Activated effector memory CD4-positive, alpha-beta T cell treated with anti-CD3 and anti-CD28 coated beads, Interleukin-2, amount 50 U/mL, for 16 hours (primary cell): Measurements from ENCODE around the gene KDM2B.
"Not testable (repeated sequence)": the region's sequence is repeated elsewhere in the genome, so short reads cannot be mapped to it uniquely, and the experiment has no call there.

ENCODE experiments used
- DNase-seq: peaks from one replicate; pipeline ENCODE4 v3.0.0-alpha.2; 2020

KDM2B gene

DNA sequence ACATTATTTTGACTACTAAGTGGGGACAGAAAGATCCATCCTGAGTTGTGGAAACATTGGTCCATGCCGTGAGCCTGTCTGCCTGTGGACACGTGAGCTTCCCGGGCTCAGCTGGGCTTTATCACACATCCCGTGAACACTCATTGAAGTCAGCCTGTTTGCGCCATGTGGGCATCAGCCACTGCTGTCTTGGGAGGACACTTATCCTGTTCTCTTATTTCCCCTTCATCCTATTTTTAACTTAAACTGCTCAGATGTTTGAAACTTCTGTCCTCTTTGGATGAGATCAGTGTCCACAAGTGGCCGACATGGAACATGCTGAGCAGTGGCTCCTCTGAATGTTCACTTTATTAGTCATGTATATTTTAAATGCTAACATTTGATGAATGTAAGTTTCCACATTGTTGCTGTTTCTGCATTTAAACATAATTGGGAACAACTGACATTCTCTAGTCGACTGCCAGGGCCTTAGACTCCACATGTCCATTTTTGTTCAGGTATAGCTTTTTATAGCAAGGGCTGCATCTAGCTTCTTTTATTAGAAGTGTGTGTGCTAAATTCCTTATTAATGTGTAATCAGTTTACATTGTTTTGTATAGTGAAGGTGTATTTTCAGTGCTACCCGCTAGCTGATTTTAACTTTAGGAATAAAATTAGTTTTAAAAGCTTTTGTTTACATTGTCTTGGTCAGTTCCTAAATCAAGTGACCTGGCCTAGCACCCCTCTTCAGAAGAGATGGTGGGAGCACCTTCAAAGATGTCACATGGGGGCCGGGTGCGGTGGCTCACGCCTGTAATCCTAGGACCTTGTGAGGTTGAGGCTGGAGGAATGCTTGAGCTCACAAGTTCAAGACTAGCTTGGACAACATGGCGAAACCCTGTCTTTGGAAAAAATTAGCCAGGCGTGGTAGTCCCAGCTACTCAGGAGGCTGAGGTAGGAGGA is 156.9 kb downstream of the KDM2B start:
- DNase-seq = no peak

DNA sequence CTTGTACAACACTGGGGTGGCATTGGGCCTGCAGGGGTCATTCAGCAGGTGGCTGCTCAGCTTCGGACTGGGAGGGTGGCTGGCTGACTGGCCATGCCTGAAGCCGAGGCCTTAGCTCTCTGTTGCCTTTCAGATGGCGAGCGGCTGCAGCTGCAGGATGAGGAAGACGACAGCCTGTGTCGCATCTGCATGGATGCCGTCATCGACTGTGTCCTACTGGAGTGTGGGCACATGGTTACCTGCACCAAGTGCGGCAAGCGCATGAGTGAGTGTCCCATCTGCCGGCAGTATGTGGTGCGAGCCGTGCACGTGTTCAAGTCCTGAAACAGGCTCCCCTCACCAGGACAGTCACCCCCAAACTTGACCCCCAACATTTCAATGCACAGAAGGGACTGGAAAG is 157.6 kb downstream of the KDM2B start:
- no peak for DNase-seq

DNA sequence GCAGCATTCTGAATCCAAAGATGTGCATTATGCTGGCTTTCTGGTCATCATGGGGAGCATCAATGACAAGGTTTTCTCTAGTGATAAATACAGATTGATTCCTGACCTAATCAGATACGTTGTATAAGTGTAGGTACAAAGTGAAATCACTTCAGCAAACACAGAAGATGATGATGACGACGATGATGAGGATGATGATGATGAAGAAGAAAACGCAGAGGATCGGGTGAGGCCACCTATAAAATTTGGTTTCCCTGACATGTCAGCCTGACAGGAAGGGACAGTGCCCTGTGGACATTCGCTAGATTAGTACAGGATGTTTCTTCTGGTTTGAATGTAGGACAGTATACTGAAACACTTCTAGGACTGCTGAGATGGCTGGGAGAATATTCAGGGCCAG is 160.7 kb downstream of the KDM2B start:
- no peak for DNase-seq

DNA sequence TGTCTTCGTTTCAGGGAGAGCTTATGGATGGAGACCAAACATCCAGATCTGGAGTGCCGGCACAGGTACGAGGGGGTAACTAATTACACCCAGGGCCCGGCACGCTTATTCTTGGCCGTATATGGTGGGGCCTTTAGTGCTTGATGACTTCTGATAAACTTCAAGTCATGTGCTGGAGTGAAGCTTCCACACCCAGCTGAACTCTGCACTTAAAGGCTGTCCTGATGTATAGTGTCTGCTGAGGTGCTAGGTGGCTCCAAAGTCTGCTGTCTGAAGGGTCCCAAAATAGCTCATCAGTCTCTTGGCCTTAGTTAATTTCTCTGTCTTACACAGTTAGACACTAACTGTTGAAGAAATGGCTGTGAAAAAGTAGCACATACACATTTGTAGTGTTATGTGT is 163.0 kb downstream of the KDM2B start:
- DNase-seq = no peak

DNA sequence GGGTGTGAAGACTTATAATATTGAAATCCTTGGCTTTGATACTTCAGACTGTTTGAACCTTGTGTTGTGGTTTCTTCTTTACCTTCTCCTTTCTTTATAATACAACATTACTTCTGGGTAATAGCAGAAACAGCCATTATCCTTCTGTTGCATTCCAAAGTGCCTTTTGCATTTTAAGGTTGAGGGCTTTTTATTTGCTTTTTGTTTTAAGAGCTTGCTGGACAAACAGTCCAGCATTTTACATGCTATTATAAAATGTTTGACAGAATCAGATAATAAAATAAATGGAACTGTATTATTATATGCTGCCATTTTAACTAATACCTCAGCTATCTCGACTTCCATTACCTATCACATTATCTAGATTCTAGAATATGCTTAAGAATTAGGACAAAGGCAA is 166.9 kb downstream of the KDM2B start:
- no peak for DNase-seq

DNA sequence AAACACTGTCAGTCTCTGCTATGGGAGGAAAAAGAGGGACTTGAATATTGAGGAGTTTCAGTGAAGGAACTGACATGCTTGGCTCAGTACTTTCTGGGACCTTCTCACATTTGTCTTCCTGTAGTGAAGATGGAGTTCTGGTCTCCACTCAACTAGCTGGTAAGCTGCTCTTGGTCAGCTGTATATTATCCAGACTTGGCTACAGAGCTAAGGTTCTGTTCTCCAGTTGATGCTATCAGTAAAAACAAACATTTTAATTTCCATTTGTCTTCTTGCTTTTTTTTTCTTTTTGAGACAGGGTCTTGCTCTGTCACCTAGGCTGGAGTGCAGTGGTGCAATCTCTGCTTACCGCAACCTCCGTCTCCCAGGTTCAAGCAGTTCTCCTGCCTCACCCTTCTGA is 175.6 kb downstream of the KDM2B start:
- DNase-seq = no peak

DNA sequence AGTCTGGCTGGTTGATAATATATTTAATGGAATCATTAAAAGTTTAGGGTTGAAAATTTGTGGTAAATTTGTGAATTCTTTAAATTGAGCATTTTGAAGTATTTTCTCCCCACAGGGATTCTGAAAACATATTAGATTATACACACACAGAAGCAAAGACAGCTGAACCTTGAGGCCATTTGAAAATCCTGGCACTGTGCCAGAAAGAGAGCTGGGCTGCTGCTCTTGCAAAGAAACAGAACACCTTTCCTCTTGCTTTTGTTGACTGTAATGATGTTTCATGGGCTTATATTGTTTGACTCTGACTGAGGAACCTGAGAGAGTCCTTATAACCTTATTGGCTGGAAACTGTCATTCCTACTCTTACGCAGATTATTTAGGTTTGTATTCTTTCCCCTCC is 176.1 kb downstream of the KDM2B start:
- no peak for DNase-seq

DNA sequence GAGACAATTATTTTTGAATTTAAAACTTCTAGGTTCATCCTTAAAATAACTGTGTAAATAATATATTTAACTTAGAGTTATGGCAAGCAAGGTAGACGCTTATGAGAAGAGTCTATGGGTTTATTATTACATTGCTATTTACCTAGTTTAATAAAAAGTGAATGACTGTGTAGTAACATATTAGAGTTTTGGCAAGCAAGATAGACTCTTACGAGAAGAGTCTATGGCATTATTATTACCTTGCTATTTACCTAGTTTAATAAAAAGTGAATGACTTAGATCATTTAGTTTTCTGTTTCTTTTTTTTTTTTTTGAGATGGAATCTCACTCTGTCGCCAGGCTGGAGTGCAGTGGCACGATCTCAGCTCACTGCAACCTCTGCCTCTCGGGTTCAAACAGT is 177.1 kb downstream of the KDM2B start:
- no peak for DNase-seq

DNA sequence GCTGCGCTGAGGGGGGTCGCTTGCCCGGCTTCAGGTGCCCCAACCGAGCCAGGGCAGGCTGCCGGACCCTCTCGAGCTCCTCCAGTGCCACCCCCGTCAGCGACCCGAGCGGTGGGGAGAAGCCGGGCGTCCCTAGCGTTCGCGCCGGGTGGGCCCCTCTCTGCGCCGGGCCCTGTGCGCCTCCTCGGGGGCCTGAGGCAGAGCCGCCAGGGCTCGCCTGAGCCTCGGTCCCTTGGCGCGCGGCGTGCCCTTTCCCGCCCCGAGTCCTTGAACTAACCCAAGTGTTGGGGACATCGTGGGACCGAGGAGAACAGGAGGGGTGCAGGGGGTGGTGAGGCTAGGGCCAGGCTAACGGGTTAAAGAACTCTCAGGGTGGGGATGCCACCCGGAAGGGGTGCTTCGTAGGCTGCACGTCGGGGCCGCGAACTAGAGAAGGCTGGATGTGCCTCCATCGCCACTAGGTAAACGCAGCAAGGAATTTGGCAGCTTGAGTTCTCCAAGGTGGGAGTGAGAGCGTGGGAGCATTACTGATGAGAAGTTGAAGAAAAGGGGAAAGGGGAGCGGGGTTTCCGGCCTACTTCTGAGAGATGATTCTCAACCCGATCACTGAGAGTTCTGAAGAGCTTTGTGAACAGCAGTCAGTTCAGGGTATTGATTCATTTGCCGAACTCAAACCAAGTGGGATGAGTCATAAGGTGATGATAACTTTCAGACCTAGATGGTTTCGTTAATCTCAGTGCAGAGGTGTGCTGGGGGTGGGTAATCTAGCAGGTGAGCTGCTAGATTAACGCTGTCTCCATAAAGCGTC is 180.3 kb downstream of the KDM2B start:
- DNase-seq = peak; percentile 85

DNA sequence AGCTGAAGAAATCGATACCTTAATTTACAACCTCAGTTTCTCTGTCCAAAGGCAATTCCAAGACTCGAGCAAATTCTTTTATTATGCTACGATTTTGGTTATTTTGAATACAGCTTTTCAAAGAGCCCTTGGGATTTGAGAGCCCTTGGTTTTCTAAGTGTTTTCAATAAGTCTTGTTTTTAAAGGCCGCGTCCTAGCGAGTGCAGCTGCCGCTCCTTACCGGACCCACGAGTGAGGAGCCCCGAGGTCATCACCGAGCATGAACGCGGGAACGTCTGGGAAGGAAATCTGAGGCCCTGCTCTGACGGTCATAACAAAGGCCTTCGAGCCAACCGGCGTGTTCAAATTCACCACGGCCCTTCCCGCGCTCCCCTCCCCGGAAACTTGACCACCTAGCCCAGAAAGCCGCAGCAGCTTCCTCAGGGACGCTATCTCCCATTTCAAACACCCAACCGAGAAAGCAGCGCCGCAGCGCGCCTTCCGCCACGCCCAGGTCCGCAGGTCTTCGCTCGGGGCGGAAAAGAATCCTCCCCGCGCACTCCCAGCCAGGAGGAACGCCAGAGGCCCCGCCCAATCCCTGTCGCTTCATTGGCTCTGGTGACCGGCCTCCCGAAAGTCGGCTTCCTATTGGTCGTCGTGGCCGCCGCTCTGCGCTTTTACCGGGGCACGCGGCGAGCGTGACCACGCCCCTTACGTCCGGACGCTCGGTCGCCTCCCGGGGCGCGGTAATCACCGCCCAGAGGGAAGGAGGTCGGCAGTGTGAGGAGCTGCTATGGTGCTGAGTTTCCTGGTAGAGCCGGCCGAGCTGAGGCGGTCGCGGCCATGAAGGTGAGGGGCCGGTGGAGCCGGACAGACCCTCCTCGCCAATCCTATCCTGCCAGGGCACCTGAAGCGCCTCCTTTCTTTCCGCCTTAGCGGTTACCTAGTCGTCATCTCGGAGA is 181.2 kb downstream of the KDM2B start, which contains the start of gene RNF34:
RNF34 (plus strand) TSS at position 728 of the 941 bp plus-strand sequence; CDS start at position 823, 95 bp downstream.
- DNase-seq = peak; percentile 99

DNA sequence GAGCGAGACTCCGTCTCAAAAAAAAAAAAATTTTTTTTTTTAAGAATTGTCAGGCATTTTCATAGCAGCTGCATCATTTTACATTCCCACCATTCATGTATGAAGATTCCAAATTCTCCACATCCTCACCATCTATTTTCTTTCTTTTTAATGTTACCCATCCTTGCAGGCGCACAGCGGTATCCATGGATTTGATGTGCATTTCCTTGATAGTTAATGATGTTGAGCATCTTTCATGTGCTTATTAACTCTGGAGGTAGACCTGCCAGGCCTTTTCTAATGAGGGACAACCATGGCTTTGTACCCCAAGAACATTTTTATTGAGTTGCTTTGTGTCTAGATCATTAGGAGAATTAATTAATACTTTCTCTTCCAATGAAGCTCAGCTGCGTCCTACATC is 182.5 kb downstream of the KDM2B start:
- no peak for DNase-seq

DNA sequence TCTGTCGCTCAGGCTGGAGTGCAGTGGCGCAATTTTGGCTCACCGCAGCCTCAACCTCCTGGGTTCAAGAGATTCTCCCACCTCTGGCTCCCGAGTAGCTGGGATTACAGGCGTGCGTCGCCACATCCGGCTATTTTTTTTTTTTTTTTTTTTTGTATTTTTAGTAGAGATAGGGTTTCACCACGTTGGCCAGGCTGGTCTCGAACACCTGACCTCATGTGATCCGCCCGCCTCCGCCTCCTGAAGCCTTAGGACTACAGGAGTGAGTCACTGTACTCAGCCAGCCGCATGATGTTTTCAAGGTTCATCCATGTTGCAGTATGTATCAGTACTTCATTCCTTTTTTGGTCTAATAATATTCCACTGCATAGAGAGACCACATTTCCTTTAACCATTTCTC is 183.3 kb downstream of the KDM2B start:
- DNase-seq = no peak

DNA sequence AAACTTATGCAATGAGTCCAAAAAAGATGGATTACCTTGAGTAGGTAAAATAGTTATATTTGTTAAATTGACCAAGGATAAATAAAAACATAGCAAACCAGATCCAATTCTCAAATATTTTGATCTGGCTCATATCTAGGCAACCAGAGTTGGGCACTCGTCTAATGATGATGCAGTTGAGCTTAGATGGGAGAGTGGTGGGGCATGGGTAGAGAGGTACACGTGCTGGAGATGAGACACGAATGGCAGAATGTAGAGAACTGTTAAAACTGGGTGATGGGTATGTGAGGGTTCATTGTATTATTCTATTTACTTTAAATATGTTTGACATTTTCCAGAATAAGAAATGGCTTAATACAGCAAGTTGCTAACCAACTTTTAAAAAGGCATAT is 188.5 kb downstream of the KDM2B start:
- DNase-seq = no peak

DNA sequence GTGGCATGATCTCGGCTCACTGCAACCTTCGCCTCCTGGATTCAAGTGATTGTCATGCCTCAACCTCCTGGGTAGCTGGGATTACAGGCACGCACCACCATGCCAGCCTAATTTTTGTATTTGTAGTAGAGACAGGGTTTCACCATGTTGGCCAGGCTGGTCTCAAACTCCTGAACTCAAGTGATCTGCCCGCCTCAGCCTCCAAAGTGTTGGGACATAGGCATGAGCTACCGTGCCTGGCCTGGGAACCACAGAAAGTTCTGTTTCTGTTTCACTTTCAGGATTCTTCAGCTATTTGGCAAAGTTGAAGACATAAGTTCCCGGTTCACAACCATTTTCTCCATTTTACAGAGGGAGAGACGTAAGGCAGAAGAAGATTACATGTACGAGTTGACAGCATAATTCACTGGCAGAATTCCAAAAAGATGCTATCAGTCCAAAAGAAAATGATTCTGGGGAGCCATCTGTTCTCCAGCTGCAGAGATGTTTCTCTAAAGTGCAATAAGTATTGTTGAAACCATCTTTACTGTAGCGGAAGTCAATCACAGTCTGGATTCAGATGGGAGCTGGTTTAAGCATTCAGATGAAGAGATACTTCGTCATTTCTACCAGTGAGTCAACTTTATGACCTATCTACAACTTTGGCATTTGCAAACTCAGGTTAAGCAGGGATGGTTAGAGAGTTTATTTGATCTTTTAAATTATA is 189.1 kb downstream of the KDM2B start:
- DNase-seq = peak; percentile 70

DNA sequence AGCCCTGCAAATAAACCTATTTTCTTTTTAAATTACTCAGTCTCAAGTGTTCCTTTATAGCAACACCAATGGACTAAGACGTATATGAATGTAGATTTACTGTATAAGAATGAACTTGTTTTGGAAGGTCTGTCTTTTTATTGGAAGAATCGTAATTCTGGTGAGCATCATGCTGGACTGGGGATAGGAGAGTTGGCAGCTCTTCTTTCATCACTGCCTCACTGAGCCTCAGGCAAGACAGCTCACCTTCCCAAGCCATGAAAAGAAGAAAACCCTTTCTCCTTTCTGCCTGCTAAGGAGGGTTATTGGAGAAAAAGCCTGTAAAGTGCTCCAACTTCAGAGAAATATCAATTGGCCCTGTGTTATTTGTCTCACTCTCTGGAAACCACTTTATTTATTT is 190.0 kb downstream of the KDM2B start:
- no peak for DNase-seq

DNA sequence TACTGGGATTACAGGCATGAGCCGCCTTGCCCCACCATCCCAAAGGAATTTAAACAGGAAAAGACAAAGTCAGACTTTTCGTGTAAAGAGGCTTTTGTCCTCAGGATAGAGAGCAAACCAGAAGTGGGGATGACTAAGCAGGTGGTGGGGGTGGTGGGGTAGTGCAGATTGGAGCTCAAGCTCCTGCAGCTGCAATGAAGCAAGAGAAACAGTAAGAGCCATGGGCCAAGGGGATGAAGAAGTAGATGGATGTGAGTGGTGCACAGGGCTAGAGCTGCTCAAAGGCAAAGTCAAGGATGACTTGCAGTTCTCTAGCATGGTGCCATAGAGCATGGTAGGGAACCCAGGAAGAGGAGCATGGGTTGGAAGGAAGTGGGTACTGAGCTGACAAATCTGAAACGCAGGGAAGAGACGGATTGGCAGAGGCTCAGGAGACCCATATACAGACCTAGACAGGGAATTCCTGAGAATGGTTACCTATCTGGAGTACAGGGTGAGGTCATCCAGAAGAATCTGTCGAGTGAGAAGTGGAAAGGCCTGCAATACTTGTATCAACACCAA is 192.3 kb downstream of the KDM2B start:
- DNase-seq = no peak

DNA sequence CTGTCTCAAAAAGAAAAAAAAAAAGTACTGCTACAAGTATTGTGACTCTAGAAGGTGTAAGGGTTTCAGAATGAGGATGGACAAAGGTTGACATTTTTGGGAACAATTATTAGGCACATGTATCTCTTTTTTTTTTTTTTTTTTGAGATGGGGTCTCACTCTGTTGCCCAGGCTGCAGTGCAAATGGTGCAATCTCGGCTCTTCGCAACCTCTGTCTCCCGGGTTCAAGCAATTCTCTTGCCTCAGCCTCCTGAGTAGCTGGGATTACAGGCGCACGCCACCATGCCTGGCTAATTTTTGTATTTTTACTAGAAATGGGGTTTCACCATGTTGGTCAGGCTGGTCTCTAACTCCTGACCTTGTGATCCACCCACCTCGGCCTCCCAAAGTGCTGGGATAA is 195.9 kb downstream of the KDM2B start:
- not testable (repeated sequence) for DNase-seq

DNA sequence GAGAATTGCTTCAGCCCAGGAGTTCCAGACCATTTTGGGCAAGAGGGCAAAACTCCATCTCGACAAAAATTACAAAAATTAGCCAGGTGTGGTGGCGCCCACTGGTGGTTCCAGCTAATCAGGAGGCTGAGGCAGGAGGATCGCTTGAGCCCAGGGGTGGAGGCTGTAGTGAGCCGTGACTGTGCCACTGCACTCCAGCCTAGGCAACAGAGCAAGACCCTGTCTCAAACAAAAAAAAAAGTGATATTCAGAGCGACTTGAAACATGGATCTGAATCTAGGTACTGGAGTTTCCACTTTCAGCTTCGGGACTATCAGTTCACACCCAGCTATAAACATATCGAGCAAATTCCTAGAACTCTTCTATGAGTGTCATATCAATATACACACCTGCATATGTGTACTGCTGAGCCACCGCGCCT is 197.2 kb downstream of the KDM2B start:
- DNase-seq = no peak

DNA sequence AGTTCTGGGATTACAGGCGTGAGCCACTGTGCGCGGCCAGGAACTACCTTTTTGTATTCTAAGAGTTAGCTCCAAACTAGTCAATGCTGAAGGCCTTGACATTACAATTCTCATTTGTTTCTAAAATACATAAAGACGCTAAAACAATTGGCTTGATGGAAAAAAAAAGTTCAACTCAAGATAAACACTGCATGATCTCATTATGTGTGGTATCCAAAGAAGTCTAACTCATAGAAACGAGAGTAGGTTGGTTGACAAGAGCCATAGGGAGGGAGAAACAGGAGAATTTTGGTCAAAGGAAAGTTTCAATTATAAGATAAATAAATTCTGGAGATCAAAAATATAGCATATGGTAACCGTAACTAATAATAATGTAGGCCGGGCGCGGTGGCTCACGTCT is 200.9 kb downstream of the KDM2B start:
- no peak for DNase-seq
